K562 (cell line): ENCODE results near the gene POM121. TPM values are rescaled to one million over a fixed set of nuclear protein-coding genes. Genes with fewer than 3 reads are reported as not detected.

Source experiments
- BRD9 ChIP-seq: fragments of 450-650 bp; IDR thresholded peaks from 2 replicates; pipeline ENCODE4 v1.6.1; 2018; ENCODE audit warnings: low read depth; ENCODE audit not compliant: partially characterized antibody
- C11orf30 ChIP-seq: fragments of 450-650 bp; IDR thresholded peaks from 2 replicates; pipeline ENCODE4 v1.6.1; 2016; ENCODE audit warnings: low read depth, mild to moderate bottlenecking
- CAMTA2 ChIP-seq: fragments of 250-450 bp; sonication (Bioruptor Pico); conservative IDR thresholded peaks from 2 replicates; pipeline ENCODE4 v1.5.1; 2022
- CREB1 ChIP-seq, 2 experiments: sonication (generic) in 1 of 2; formaldehyde crosslinking in 1 of 2; IDR thresholded peaks; 2 replicates each; pipeline versions ENCODE4 v1.6.1 to v1.8.0; 2012 to 2022; ENCODE audit warnings: inconsistent platforms in 1 of 2, mild to moderate bottlenecking in 1 of 2, missing genetic modification reagents in 1 of 2, moderate library complexity in 1 of 2
- DNMT1 ChIP-seq: fragments of 450-650 bp; IDR thresholded peaks from 2 replicates; pipeline ENCODE4 v1.6.1; 2016; ENCODE audit warnings: antibody characterized with exemption, mild to moderate bottlenecking
- E2F8 ChIP-seq: fragments of 450-650 bp; IDR thresholded peaks from 2 replicates; pipeline ENCODE4 v1.7.1; 2018; ENCODE audit warnings: mild to moderate bottlenecking, low read depth; ENCODE audit not compliant: partially characterized antibody
- EP300 ChIP-seq: IDR thresholded peaks from 2 replicates; pipeline ENCODE4 v1.6.1; 2012; ENCODE audit warnings: low read length, improper control_type of control experiment
- FOXA3 ChIP-seq, 2 experiments: fragments of 450-650 bp in 1 of 2; sonication (generic) in 1 of 2; formaldehyde crosslinking; IDR thresholded peaks in 1 of 2; conservative IDR thresholded peaks in 1 of 2; 2 replicates each; pipeline versions ENCODE4 v1.4.0 to v1.8.0; 2020 to 2022; ENCODE audit warnings: mild to moderate bottlenecking in 2 of 2, missing genetic modification reagents in 1 of 2
- FOXO4 ChIP-seq: fragments of 450-650 bp; formaldehyde crosslinking; IDR thresholded peaks from 2 replicates; pipeline ENCODE4 v1.4.0; 2020; ENCODE audit warnings: mild to moderate bottlenecking, moderate library complexity
- HCFC1 ChIP-seq: IDR thresholded peaks from 2 replicates; pipeline ENCODE4 v1.6.1; 2012; ENCODE audit warnings: low read depth, low read length, improper control_type of control experiment
- HNRNPLL ChIP-seq: fragments of 200-400 bp; formaldehyde crosslinking; IDR thresholded peaks from 2 replicates; pipeline ENCODE4 v1.6.1; 2017; ENCODE audit warnings: low read length, low read depth, mild to moderate bottlenecking; ENCODE audit not compliant: poor library complexity, severe bottlenecking
- MXD1 ChIP-seq: fragments of 250-450 bp; sonication (Bioruptor Pico); IDR thresholded peaks from 2 replicates; pipeline ENCODE4 v1.8.0; 2021; ENCODE audit warnings: borderline replicate concordance, mild to moderate bottlenecking, moderate library complexity; ENCODE audit not compliant: poor library complexity, severe bottlenecking
- NR4A1 ChIP-seq, 2 experiments: fragments of 250-450 bp in 1 of 2; fragments of 450-650 bp in 1 of 2; sonication (Bioruptor Pico) in 1 of 2; IDR thresholded peaks; 2 replicates each; pipeline versions ENCODE4 v1.4.0 to v1.6.1; 2016 to 2020; ENCODE audit warnings: mild to moderate bottlenecking in 2 of 2, missing compliant biosample characterization in 1 of 2, missing genetic modification characterization in 1 of 2, moderate library complexity in 1 of 2
- RBM14 ChIP-seq: fragments of 200-400 bp; formaldehyde crosslinking; IDR thresholded peaks from 2 replicates; pipeline ENCODE4 v1.6.1; 2018; ENCODE audit warnings: low read depth, mild to moderate bottlenecking, low read length, moderate library complexity, borderline replicate concordance; ENCODE audit not compliant: insufficient read depth
- SAFB ChIP-seq: fragments of 200-400 bp; formaldehyde crosslinking; IDR thresholded peaks from 2 replicates; pipeline ENCODE4 v1.6.1; 2017; ENCODE audit warnings: low read depth, low read length, borderline replicate concordance
- SIRT6 ChIP-seq: IDR thresholded peaks from one replicate; pipeline ENCODE4 v1.6.1; 2012; ENCODE audit warnings: low read depth, mild to moderate bottlenecking, control low read depth, inconsistent platforms, low read length, moderate library complexity
- ZNF124 ChIP-seq: sonication (generic); formaldehyde crosslinking; IDR thresholded peaks from 2 replicates; pipeline ENCODE4 v1.8.1; 2022; ENCODE audit warnings: missing genetic modification reagents
- ZNF232 ChIP-seq: sonication (generic); formaldehyde crosslinking; IDR thresholded peaks from 2 replicates; pipeline ENCODE4 v1.8.0; 2022; ENCODE audit warnings: mild to moderate bottlenecking, missing genetic modification reagents
- ZNF282 ChIP-seq: sonication (generic); formaldehyde crosslinking; IDR thresholded peaks from 2 replicates; pipeline ENCODE4 v1.8.1; 2023; ENCODE audit warnings: missing genetic modification reagents
- ZNF41 ChIP-seq: fragments of 250-450 bp; sonication (Bioruptor Pico); conservative IDR thresholded peaks from 2 replicates; pipeline ENCODE4 v1.4.0; 2020; ENCODE audit warnings: mild to moderate bottlenecking
- ZNF696 ChIP-seq: fragments of 250-450 bp; sonication (Bioruptor Pico); conservative IDR thresholded peaks from 2 replicates; pipeline ENCODE4 v1.4.0; 2020; ENCODE audit warnings: mild to moderate bottlenecking, moderate library complexity
- polyA plus RNA-seq, 8 experiments: library from polyadenylated mRNA; depleted of rRNA in 4 of 8; stranded (reverse) in 5 of 8; unstranded in 3 of 8; fragments of >200 nt; fragmentation: Nextera tagmentation in 2 of 8; fragmentation: Illumina TruSeq in 1 of 8; extraction: Ambion mirVana in 2 of 8; extraction: Trizol in 1 of 8; gene quantifications; 2 replicates each; pipeline versions ENCODE4 v1.2.1 to v1.2.3, GENCODE V29; 2011 to 2014; ENCODE audit warnings: inconsistent platforms in 1 of 8, missing spikeins in 1 of 8
- total RNA-seq, 7 experiments: library from RNA; depleted of rRNA in 6 of 7; stranded (reverse); fragments of >200 nt in 6 of 7; fragmentation: Illumina TruSeq in 2 of 7; extraction: Trizol in 2 of 7; gene quantifications; 2 replicates each; pipeline versions ENCODE4 v1.2.1 to v1.2.3, GENCODE V29; 2011 to 2021; ENCODE audit warnings: low replicate concordance in 1 of 7

The POM121 gene
- total and polyA plus RNA-seq, 9 of the 15 experiments (the other 6 are each of a cell fraction or from before 2014, with no cell fraction given) = 3.6 to 112 (median 12.5) TPM

- TF ChIP-seq CAMTA2 (CRISPR knock-in tag) = peak; percentile 4; the same call in 1 of the 2 replicates
- TF ChIP-seq HNRNPLL = peak; percentile 91
- 0 out of 2 replicates have a peak, but pooled peaks have one; percentile 29 for TF ChIP-seq SAFB
- TF ChIP-seq BRD9 = peak; percentile 18
- 0 out of 2 replicates have a peak, but pooled peaks have one; percentile 35 for TF ChIP-seq NR4A1 (CRISPR knock-in tag; IDR thresholded peaks at IDR 0.05)
- 0 out of 2 replicates have a peak, but pooled peaks have one; percentile 58 for TF ChIP-seq NR4A1 (tag; IDR thresholded peaks at IDR 0.05)
- peak; percentile 92; the same call in 1 of the 2 replicates for TF ChIP-seq DNMT1
- TF ChIP-seq C11orf30 = peak; percentile 96
- 0 out of 2 replicates have a peak, but pooled peaks have one; percentile 23 for TF ChIP-seq ZNF124
- TF ChIP-seq ZNF696 (CRISPR knock-in tag) = 0 out of 2 replicates have a peak, but pooled peaks have one; percentile 18
- peak; percentile 9 for TF ChIP-seq MXD1 (CRISPR knock-in tag)
- TF ChIP-seq HCFC1 = peak; percentile 89
- TF ChIP-seq ZNF232 (CRISPR knock-in tag) = 0 out of 2 replicates have a peak, but pooled peaks have one; percentile 37
- no peak for TF ChIP-seq RBM14
- TF ChIP-seq E2F8 = peak; percentile 89
- TF ChIP-seq ZNF282 = no peak
- TF ChIP-seq FOXA3 (CRISPR knock-in tag; conservative IDR thresholded peaks at IDR 0.05 in 1 of 2, IDR thresholded peaks at IDR 0.05 in 1 of 2) = peak in 1 of 2 experiments; percentile 32; a peak in 2 of 4 replicates
- TF ChIP-seq FOXO4 = no peak
- TF ChIP-seq EP300 = 0 out of 2 replicates have a peak, but pooled peaks have one; percentile 13
- no peak for TF ChIP-seq ZNF41 (CRISPR knock-in tag)
- TF ChIP-seq CREB1 (IDR thresholded peaks at IDR 0.05) = peak; percentile 99
- TF ChIP-seq CREB1 (CRISPR knock-in tag; IDR thresholded peaks at IDR 0.05) = peak; percentile 99
- no peak for TF ChIP-seq SIRT6
Measured at GRCh38 chr7:72924733-72925545, at the start of gene POM121 (continued).
